Nephron progenitor cell (in vitro differentiated cells): ENCODE measurements around the gene NEMP1.

Experiments
- DNase-seq: peaks from one replicate; pipeline ENCODE4 v3.0.0; 2021
- H3K27ac Mint-ChIP-seq: 2 replicates; pipeline ENCODE4 v1.8.0; 2021; ENCODE audit warnings: mild to moderate bottlenecking, moderate library complexity, mixed read lengths
- H3K27me3 Mint-ChIP-seq: 2 replicates; pipeline ENCODE4 v1.8.0; 2021; ENCODE audit warnings: mild to moderate bottlenecking, low read depth, mixed read lengths; ENCODE audit not compliant: poor library complexity
- H3K36me3 Mint-ChIP-seq: 2 replicates; pipeline ENCODE4 v1.8.0; 2021; ENCODE audit warnings: low read depth, mixed read lengths
- H3K4me1 Mint-ChIP-seq: 2 replicates; pipeline ENCODE4 v1.8.0; 2021; ENCODE audit warnings: mixed read lengths
- H3K4me3 Mint-ChIP-seq: 2 replicates; pipeline ENCODE4 v1.8.0; 2021; ENCODE audit warnings: mild to moderate bottlenecking, moderate library complexity, mixed read lengths
- H3K9me3 Mint-ChIP-seq: 2 replicates; pipeline ENCODE4 v1.8.0; 2021; ENCODE audit warnings: mild to moderate bottlenecking, moderate library complexity, mixed read lengths
- TF ChIP-seq, protein P1 (sequence below): fragments of 200-600 bp; sonication (generic); IDR thresholded peaks from 2 replicates; pipeline ENCODE4 v1.5.0; 2021; ENCODE audit warnings: antibody characterized with exemption

The NEMP1 gene

DNA sequence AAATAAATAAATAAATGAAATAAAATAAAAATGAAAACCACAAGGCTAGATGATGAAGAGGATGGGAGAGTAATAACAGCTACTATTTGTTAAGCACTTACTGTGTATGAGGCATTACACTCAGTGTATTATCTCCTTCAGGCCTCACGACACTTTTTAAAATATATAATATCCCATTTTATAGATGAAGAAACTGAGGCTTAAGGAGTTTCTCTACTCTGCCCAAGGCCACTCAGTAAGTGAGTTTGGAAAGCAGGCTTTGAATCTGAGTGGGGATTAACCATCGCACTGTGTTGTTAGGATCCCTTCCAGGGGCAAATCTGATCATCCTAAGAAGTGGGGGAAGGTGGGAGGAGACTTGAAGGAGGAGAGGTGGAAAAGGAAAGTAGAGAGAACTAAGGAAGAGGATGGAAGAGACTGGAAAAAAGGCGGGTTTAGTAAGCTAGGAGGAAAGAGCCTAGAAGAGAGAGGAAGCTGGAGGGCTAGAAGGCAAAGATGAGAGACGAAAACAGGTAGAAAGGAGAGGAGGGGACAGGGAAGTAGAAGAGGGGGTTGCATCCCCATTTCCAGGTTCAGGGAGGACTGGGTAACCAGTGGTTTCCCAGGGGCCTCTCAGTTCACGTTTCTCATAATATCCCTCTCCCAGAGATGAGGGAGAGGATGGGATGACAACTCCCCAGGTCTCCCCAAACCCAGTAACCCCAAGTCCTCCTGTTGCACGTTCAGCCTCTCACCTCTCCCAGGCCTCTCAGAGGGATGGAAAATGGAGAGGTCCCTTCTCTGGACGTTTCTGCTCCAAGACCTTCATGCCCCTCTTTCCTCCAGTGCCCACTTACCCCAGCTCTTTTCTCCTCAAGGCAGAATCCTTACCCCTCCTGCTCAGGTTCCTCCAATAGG, 30.9 kb upstream of the NEMP1 start:
- H3K36me3 Mint-ChIP-seq = peaks cover 25% of the 10 kb centered on the region
- no peak for DNase-seq
- peaks cover 58% of the 10 kb centered on the region for H3K4me1 Mint-ChIP-seq
- H3K4me3 Mint-ChIP-seq = peak overlapping the region; percentile 83
- TF ChIP-seq, protein P1, sequence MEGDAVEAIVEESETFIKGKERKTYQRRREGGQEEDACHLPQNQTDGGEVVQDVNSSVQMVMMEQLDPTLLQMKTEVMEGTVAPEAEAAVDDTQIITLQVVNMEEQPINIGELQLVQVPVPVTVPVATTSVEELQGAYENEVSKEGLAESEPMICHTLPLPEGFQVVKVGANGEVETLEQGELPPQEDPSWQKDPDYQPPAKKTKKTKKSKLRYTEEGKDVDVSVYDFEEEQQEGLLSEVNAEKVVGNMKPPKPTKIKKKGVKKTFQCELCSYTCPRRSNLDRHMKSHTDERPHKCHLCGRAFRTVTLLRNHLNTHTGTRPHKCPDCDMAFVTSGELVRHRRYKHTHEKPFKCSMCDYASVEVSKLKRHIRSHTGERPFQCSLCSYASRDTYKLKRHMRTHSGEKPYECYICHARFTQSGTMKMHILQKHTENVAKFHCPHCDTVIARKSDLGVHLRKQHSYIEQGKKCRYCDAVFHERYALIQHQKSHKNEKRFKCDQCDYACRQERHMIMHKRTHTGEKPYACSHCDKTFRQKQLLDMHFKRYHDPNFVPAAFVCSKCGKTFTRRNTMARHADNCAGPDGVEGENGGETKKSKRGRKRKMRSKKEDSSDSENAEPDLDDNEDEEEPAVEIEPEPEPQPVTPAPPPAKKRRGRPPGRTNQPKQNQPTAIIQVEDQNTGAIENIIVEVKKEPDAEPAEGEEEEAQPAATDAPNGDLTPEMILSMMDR = no peak
- H3K27me3 Mint-ChIP-seq = no peaks in the 10 kb centered on the region
- H3K27ac Mint-ChIP-seq = peak overlapping the region; percentile 88
- H3K9me3 Mint-ChIP-seq = no peaks in the 10 kb centered on the region

DNA sequence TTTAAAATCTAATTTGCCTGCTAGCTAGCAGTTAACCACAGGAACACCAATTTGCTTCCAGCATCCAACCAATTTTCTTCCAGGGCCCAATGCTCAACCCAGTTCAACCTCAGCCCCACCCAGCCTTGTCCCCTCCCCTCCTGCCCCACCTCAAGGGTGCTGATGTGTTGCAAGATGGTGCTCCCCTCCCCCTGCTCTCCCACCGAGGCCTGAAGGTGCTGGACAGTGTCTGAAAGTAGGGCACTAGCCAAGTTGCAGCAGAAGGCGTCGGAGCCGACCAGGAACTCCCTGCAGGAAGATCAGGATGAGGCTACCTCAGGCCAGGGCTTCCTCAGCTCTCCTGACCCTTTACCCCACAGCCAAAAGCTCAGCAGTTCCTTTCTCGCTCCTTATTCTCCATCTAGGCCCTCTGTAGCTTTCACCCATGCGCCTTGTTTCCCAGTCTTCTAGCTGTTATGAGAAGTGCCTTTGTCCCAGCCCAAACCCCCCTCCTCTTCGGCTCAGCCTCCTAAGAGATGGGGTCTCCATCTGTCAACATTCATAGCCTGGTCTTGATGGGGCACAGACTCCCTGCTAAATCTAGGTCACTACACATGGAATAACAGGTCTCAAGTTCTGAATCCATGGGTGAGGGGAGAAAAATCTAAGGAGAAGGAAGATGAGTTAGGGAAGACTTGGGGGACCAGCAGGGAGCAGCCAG, 29.0 kb upstream of the NEMP1 start:
- H3K27me3 Mint-ChIP-seq = no peaks in the 10 kb centered on the region
- H3K9me3 Mint-ChIP-seq = no peaks in the 10 kb centered on the region
- H3K36me3 Mint-ChIP-seq = peaks cover 36% of the 10 kb centered on the region
- H3K4me3 Mint-ChIP-seq = peak overlapping the region; percentile 52
- TF ChIP-seq, protein P1 = no peak
- peaks cover 54% of the 10 kb centered on the region for H3K4me1 Mint-ChIP-seq
- no peak for DNase-seq
- H3K27ac Mint-ChIP-seq = peak overlapping the region; percentile 47

DNA sequence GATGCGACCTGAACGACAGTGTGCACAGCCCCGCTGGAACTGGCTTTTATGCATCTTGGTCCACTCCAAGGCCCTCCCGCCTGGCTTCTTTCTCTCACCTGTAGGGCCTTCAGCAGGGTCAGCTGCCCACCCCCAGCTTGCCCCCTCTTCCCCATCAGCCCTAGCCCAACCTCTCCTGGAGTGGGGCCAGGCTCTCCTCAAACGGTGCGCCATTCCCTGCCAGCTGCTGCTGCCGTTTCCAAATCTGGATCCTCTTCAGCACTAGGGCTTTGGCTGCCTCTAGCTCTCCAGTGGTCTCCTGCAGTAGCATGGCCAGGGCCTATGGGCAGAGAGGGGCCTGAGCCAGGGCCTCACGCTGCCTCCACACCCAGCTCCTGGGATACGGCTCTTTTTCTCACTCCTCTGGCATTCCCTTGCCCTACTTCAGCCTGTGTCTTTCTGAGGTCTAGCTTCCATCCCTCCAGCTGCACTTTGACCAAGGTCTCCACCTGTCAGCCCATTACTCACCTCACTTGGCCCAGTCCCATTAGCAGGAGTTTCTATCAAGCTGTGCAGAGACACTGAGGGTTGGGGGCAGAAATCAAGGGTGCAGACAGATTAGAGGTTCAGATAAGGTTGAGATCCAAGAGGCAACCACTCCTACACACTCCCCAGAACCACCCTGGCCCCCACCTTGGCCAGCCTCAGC, 27.6 kb upstream of the NEMP1 start:
- no peak for DNase-seq
- Mint-ChIP-seq H3K27ac (no peak overlapping the region), H3K4me3 (no peak overlapping the region), H3K36me3 (peaks cover 36% of the 10 kb centered on the region), H3K9me3 (no peaks in the 10 kb centered on the region), H3K4me1 (peaks cover 49% of the 10 kb centered on the region), H3K27me3 (no peaks in the 10 kb centered on the region)
- TF ChIP-seq, protein P1 = no peak

DNA sequence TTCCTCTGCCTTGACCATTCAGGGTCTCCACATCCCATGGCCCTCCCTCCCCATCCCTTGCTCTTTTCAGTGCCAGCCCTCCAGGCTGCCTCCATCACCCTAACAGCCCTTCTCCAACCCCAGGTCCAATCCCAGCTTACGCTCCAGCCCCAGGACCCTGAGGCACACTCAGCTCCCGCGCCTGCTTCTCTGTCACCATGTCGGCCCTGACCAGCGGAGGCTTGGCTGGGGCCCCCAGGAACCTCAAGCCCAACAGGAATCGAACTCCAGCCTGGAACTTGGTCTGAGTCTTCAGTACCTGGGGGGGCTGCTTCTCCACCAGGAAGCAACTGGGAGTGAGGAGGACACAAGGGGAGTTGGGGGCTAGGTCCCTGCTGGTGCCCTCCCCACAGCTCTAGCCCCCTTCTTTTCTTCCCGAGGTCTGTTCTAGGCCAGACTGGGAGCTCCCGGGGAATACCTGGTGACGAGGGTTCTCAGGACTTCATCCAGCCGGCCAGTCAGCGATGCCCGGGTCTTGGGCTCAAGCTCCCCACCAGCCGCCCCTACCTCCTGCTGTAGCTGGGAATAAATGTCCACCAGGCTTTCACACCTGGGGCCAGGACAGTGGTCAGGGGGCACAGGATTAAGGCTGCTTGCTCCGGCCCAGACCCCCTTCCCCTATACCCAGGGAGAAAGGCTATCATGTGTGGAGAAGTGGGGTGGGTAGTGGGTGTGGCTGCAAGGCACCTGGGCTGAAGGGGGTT, 26.6 kb upstream of the NEMP1 start:
- TF ChIP-seq, protein P1 = no peak
- no peak for DNase-seq
- peaks cover 42% of the 10 kb centered on the region for H3K36me3 Mint-ChIP-seq
- H3K27me3 Mint-ChIP-seq = no peaks in the 10 kb centered on the region
- no peaks in the 10 kb centered on the region for H3K9me3 Mint-ChIP-seq
- peaks cover 39% of the 10 kb centered on the region for H3K4me1 Mint-ChIP-seq
- H3K27ac Mint-ChIP-seq = peak overlapping the region; percentile 61
- H3K4me3 Mint-ChIP-seq = no peak overlapping the region

DNA sequence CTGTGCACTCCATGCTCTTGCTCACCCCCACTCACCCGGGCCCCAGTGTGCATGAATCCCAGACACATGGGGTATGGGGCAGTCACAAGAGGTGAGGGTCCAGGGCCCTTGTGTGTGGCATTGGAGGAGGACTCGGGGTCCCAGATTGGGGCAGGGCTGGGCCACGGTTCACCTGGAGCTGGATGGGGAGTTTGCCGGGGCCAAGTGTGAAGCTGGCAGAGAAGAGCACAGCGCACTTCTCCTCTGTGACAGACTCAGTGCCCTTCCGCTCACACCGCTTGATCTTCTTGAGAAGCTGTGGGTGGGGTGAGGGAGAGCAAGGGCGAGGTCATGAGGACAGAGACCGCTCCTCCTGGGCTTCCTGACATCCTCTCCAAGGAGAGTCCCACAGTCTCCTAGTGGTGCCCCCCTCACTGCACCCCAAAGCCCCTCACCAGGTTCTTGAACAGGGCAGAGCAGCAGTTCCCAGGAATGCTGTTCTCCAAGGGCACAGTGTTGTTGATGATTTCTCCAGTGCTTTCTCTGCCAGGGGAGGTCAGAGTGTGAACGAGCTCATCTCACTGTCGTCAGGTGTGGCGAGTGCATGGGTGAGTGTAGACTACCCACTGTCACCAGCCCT, 25.8 kb upstream of the NEMP1 start:
- no peaks in the 10 kb centered on the region for H3K9me3 Mint-ChIP-seq
- H3K36me3 Mint-ChIP-seq = peaks cover 50% of the 10 kb centered on the region
- peaks cover 31% of the 10 kb centered on the region for H3K4me1 Mint-ChIP-seq
- H3K27ac Mint-ChIP-seq = peak overlapping the region; percentile 61
- DNase-seq = no peak
- TF ChIP-seq, protein P1 = no peak
- no peaks in the 10 kb centered on the region for H3K27me3 Mint-ChIP-seq
- no peak overlapping the region for H3K4me3 Mint-ChIP-seq
